Measurements from ENCODE around the gene PDE2A.

GRCh38 chr11:72665911-72666472 is 8.2 kb downstream of the PDE2A start:
- TF ChIP-seq CTCF (IDR thresholded peaks at IDR 0.05; ENCODE audit: poor library complexity) (no peak), EZH2 (IDR thresholded peaks at IDR 0.05; ENCODE audit: borderline replicate concordance) (no peak), EZH2phosphoT487 (IDR thresholded peaks at IDR 0.05; ENCODE audit: low read depth, severe bottlenecking, unreplicated experiment) (no peak)
